Lung (tissue), 12 donors: Measurements from ENCODE around the gene TOMM70. TPM values are rescaled to one million over a fixed set of nuclear protein-coding genes. Genes with fewer than 3 reads are reported as not detected.

Source experiments
- ATAC-seq: fragments of 200-7000 bp; cut with Tn5 transposase; one replicate; pipeline ENCODE4 v1.9.1; 2020; ENCODE audit warnings: moderate number of reproducible peaks; ENCODE audit not compliant: insufficient read depth, low FRiP score
- DNase-seq, 3 donors: peaks; one replicate each; pipeline ENCODE4 v3.0.0-alpha.2; 2013 to 2017
- H3K27ac ChIP-seq, 2 donors: one replicate each; pipeline ENCODE4 v1.5.1; 2013; ENCODE audit warnings: mild to moderate bottlenecking in 2 of 2, moderate library complexity in 2 of 2, control low read depth in 1 of 2, inconsistent platforms in 1 of 2, low read depth in 1 of 2, low read length in 1 of 2
- H3K27me3 ChIP-seq, 3 donors: one replicate each; pipeline ENCODE4 v1.5.1; 2013; ENCODE audit warnings: low read length in 2 of 3; ENCODE audit not compliant: control insufficient read depth in 3 of 3, insufficient read depth in 3 of 3
- H3K36me3 ChIP-seq, 4 donors: one replicate each; pipeline ENCODE4 v1.5.1; 2013; ENCODE audit warnings: low read length in 4 of 4, mild to moderate bottlenecking in 1 of 4, moderate library complexity in 1 of 4; ENCODE audit not compliant: control insufficient read depth in 4 of 4, insufficient read depth in 4 of 4
- H3K4me1 ChIP-seq, 5 donors: one replicate each; pipeline ENCODE4 v1.5.1; 2013; ENCODE audit warnings: low read length in 5 of 5, mild to moderate bottlenecking in 2 of 5, moderate library complexity in 1 of 5; ENCODE audit not compliant: control insufficient read depth in 5 of 5, insufficient read depth in 5 of 5
- H3K4me3 ChIP-seq: one replicate; pipeline ENCODE4 v1.5.1; 2013; ENCODE audit warnings: mild to moderate bottlenecking, control low read depth, moderate library complexity
- H3K9ac ChIP-seq, 2 donors: one replicate each; pipeline ENCODE4 v1.5.1; 2013; ENCODE audit warnings: low read length in 2 of 2, control low read depth in 1 of 2; ENCODE audit not compliant: insufficient read depth in 1 of 2
- H3K9me3 ChIP-seq, 4 donors: one replicate each; pipeline ENCODE4 v1.5.1; 2013; ENCODE audit warnings: low read length in 3 of 4, mild to moderate bottlenecking in 1 of 4, moderate library complexity in 1 of 4; ENCODE audit not compliant: control insufficient read depth in 4 of 4, insufficient read depth in 3 of 4
- WGBS, 2 donors: extraction: QIAGEN DNeasy Blood & Tissue Kit; methylation state at CpG; one replicate each; pipeline ENCODE4 v1.1.7; 2013; 5-methylcytosine and 5-hydroxymethylcytosine counted together
- polyA plus RNA-seq, 2 donors: library from polyadenylated mRNA; stranded (reverse); fragments of 200-250 nt; gene quantifications; one replicate each; pipeline ENCODE4 v1.2.1, GENCODE V29; 2013
- total RNA-seq, 2 donors: library from RNA; depleted of rRNA in 1 of 2; stranded (reverse); fragments of >200 nt in 1 of 2; gene quantifications; one replicate each; pipeline ENCODE4 v1.2.1, GENCODE V29; 2014 to 2021
- TF ChIP-seq, protein P1 (sequence below): IDR thresholded peaks from 2 replicates; pipeline ENCODE4 v1.5.1; 2012; ENCODE audit warnings: mild to moderate bottlenecking; ENCODE audit errors: control extremely low read depth, extremely low read depth
- donor health status: control.
- donor health status: control.
- donor health status: Bipolar disorder and iron deficiency.
- donor health status: healthy.
- donor health status: DM: yes; HTN: yes; CAD: no.

Gene TOMM70
- total and polyA plus RNA-seq, 4 donors, result 15.9 to 56.9 (median 22.7) TPM

DNA sequence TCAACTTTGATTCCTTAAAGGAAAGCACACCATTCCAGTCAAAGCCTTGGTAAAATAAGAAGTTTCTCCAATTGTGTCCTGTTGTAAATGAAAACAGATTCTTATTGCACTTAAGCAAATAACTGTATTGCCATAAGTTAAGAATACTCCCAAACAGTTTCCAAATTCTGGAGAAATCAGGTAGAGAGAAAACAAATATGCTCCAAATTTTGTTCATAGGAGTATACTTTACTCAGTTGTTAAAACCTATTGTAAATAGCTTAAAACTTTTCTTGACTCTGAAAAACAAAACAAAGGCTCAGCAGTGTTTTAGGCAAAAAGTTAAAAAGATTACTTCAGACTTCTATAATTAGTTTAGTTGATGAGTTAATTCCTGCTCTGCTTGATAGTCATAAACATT lies 42.8 kb upstream of the TOMM70 start:
- Histone ChIP-seq H3K27ac (no peak overlapping the region), H3K4me3 (no peak overlapping the region), H3K36me3 (peaks cover 0 to 4% (median under 1%) of the 10 kb centered on the region in 4 donors), H3K9ac (no peak overlapping the region), H3K4me1 (no peaks in the 10 kb centered on the region), H3K27me3 (no peaks in the 10 kb centered on the region), H3K9me3 (no peaks in the 10 kb centered on the region)
- ATAC-seq (no peak), DNase-seq (no peak)
- TF ChIP-seq, protein P1, sequence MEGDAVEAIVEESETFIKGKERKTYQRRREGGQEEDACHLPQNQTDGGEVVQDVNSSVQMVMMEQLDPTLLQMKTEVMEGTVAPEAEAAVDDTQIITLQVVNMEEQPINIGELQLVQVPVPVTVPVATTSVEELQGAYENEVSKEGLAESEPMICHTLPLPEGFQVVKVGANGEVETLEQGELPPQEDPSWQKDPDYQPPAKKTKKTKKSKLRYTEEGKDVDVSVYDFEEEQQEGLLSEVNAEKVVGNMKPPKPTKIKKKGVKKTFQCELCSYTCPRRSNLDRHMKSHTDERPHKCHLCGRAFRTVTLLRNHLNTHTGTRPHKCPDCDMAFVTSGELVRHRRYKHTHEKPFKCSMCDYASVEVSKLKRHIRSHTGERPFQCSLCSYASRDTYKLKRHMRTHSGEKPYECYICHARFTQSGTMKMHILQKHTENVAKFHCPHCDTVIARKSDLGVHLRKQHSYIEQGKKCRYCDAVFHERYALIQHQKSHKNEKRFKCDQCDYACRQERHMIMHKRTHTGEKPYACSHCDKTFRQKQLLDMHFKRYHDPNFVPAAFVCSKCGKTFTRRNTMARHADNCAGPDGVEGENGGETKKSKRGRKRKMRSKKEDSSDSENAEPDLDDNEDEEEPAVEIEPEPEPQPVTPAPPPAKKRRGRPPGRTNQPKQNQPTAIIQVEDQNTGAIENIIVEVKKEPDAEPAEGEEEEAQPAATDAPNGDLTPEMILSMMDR, result no peak

DNA sequence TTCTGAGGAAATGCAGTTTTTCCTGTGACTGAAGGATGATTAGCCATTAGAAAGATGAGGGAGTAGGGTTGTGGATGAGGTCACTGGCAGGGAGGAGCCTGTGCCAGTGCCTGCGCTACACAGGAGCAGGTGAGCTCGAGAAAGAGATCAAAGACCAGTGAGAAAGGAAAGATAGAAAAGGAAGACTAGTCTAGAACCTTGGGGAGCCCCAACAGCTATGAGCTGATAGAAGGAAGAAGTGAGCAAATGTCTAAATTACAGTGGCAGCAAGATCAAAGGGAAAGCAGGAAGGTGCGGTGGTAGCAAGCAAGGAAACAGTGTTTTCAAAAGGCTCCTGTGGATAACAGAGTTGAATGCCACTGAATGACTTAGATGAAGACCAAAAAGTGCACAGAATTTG lies 40.0 kb upstream of the TOMM70 start:
- TF ChIP-seq, protein P1, result no peak
- H3K36me3 ChIP-seq, result peaks cover 0 to 4% (median under 1%) of the 10 kb centered on the region in 4 donors
- no peaks in the 10 kb centered on the region for H3K27me3 ChIP-seq
- H3K27ac ChIP-seq, result no peak overlapping the region
- H3K9ac ChIP-seq, result no peak overlapping the region
- no peak for DNase-seq
- no peaks in the 10 kb centered on the region for H3K4me1 ChIP-seq
- 89 to 90% methylated on average over 3 of the region's 3 CpGs for WGBS, 2 donors
- ATAC-seq, result no peak
- H3K4me3 ChIP-seq, result no peak overlapping the region
- H3K9me3 ChIP-seq, result no peaks in the 10 kb centered on the region

DNA sequence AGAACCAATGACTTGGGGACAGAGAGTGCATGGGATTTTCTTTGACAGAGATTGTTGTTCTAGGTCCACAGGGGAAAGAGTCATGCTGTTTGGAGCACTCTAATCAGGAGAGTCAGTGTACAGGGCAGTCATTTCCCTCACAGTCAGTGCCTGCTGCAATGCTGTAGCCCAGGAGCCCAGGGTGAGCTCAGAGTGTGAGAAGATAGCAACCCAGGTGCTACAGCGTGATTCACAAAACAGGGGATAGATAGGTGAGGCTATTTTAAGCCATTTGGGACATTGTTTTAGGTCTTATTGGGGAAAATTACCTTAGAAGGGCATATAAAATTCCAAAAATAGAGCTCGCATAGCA lies 37.7 kb upstream of the TOMM70 start:
- Histone ChIP-seq H3K36me3 (peaks cover 0 to 3% (median under 1%) of the 10 kb centered on the region in 4 donors), H3K9ac (no peak overlapping the region), H3K27ac (no peak overlapping the region), H3K27me3 (no peaks in the 10 kb centered on the region), H3K9me3 (no peaks in the 10 kb centered on the region), H3K4me1 (no peaks in the 10 kb centered on the region), H3K4me3 (no peak overlapping the region)
- WGBS, 2 donors, result 92 to 98% methylated on average over 2 of the region's 2 CpGs
- TF ChIP-seq, protein P1, result no peak
- ATAC-seq (no peak), DNase-seq (no peak)

DNA sequence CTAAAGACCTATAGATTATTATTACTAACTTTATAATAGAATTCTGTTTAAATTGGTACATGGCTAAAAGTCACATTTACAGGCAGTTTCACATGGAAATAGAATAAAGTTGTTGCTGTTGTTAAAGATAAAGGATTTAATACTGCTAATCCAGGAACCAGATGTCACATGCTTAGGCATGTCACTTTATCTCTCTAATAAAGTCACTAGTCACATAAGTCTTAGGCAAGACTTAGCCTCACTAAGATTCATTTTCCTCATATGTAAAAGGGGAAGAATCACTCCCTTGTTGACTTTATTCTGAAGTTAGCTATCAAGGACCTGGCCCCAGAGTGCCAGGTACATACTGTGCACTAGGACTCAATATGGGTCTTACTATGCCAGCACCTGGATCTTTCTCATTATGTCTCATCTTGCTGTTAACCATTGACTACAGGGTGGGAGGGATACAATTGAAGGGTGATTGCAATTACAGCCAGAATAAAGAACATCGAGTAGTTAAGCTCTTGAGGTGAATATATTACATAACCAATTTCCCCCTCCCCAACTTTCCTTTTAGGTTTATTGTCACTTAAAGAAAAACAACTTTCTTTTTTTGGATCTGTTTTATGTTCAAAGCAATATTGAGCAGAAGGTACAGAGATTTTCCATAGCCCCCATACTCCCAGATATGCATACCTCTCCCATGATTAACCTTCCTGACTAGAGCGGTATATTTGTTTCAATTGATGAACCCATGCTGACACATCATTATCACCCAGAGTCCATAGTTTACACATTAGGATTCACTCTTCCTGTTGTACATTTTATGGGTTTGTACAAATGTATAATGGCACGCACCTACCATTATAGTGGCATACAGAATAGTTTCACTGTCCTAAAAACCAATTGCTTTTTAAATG lies 37.1 kb upstream of the TOMM70 start:
- Histone ChIP-seq H3K9ac (no peak overlapping the region), H3K9me3 (no peaks in the 10 kb centered on the region), H3K4me1 (no peaks in the 10 kb centered on the region), H3K27ac (no peak overlapping the region), H3K4me3 (no peak overlapping the region), H3K27me3 (no peaks in the 10 kb centered on the region), H3K36me3 (no peaks in the 10 kb centered on the region)
- TF ChIP-seq, protein P1, result no peak
- 83 to 88% methylated on average over 3 of the region's 3 CpGs for WGBS, 2 donors
- no peak for ATAC-seq
- no peak for DNase-seq
